Activated T-helper 9 cell treated with anti-CD3 and anti-CD28 coated beads, Interleukin-2, amount 50 U/mL, for 16 hours (primary cell): Measurements from ENCODE around the gene ZFP92.
"Not testable (repeated sequence)": the region's sequence is repeated elsewhere in the genome, so short reads cannot be mapped to it uniquely, and the experiment has no call there.

Experiments
- DNase-seq: peaks from one replicate; pipeline ENCODE4 v3.0.0-alpha.2; 2020; ENCODE audit warnings: low read depth

Gene ZFP92

GRCh38 chrX:153387345-153387744 is 23.9 kb upstream of the ZFP92 start:
- DNase-seq, result no peak

DNA sequence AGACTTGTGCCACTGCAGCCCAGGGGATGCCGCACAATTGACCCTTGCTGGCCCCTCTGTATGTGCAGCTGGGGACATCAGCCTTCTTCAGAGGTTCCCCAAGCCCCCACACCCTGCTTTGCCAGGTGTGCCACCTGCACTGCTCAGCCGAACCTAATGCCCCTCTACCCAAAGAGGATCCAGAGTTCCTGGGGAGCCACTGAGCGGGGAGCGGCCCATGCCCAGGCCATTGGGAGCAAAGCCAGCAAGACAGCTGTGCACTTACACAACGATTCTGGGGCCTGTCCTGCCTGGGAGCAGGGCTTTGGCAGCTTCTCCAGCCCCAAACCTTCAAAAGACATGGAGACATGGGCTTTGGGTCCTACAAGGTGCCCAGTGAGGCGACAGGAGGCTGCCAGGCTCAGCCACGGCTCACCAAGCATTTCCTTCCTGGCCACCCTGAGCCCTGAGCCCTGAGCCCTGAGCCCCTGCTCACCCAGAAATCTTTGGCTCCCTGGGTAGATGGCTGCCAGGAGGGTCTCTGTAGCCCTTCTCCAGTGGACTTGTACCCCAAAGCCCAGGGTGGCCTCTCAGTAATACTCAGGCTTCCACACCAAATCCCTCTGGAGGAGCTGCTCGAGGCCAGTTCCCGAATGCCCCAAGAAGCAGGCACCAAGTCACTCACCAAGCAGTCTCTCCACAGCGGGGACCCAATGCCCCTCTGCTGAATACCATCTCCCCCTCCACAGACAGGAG is 23.1 kb upstream of the ZFP92 start:
- DNase-seq, result no peak

GRCh38 chrX:153388722-153389459 is 22.4 kb upstream of the ZFP92 start:
- DNase-seq, result no peak

DNA sequence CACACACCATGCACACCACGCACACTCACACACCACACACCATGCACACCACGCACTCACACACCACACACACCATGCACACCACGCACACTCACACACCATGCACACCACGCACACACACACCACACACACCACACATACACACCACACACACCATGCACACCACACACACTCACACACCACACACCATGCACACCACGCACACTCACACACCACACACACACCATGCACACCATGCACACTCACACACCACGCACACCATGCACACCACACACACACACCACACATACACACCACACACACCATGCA is 21.9 kb upstream of the ZFP92 start:
- DNase-seq, result not testable (repeated sequence)

GRCh38 chrX:153392642-153393321 is 18.5 kb upstream of the ZFP92 start:
- no peak for DNase-seq

DNA sequence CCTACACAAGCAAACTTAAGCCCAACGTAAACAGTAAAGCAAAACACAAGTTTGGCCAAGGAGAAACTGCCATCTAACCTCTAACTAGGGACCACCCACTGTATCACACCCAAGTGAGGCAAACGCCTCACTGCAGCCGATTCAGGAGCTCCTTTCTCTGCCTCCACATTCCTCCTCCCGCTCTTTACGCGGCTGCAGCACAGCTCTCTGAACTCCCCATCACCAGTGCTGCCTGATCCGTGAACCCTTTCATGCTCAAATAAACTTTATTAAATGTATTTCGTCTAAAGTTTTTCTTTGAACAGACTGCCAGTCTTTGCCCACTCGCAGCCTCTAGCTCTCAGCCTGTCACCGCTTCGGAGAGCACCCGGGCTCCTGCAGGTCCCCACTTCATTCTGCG is 16.7 kb upstream of the ZFP92 start:
- DNase-seq, result no peak

DNA sequence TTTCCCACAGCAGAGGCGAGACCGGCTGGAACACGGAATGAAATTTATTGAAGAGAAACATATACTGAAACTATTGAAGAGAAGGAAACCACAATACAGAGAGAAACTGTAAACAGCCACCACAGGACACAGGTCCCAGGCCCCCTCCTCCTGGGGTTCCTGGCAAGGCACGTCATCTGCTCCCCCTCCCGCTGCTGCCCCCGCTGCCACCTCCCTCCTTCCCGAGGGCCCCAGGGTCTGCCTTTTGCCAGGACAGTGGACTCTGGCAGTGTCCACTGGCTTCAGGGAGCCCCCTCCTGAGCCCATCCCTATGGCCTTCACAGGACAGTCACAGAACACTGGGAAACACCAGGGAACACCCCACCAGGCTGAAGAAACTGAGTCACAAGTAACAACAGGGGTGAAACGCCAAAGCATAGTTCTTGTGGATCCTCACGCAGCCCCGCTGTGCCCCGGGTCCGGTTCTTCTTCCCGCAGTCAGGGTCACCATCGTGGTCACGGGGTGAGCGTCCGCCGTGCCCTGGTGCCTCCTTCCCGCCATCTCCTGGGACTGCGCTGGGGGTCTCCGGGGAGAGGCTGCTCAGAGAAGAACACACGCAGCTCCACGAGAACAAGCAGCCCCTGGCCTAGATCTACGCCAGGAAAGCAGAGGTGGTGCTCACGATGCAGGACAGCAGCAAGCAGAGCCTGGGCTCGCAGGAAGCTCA is 15.5 kb upstream of the ZFP92 start:
- DNase-seq, result no peak

GRCh38 chrX:153396320-153397195 is 14.7 kb upstream of the ZFP92 start:
- DNase-seq, result no peak

DNA sequence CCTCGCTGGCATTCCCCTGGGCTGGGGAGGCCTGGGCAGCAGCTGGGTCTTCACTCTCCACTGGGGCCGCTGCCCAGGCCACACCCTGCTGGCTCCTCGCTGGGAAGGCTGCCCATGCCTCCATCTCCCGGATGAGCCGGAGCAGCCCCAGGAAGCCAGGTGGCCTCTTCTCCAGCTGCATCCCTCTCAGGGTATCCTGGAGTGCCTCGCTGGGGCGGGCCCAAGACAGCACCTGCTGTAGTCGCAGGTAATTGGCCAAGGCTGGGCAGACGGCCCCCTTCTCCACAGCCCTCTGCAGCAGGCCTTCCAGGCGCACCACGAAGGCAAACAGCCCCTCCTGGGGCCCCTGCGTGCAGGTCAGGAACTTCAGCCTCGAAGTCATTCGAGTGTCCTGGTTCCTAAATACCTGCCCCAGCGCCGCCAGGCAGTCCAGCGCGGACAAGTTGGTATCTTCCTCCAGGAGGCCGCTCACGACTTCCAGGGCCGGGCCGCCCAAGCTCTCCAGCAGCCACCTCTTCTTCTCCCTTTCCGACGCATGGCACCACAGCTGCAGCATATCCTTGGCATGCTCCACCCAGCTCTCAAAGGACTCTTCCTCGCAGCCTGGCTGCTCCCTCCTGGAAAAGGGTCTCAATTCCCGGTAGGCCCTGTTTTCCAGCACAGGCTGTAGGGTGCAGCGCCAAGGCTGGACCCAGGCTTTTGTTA is 13.9 kb upstream of the ZFP92 start:
- no peak for DNase-seq

DNA sequence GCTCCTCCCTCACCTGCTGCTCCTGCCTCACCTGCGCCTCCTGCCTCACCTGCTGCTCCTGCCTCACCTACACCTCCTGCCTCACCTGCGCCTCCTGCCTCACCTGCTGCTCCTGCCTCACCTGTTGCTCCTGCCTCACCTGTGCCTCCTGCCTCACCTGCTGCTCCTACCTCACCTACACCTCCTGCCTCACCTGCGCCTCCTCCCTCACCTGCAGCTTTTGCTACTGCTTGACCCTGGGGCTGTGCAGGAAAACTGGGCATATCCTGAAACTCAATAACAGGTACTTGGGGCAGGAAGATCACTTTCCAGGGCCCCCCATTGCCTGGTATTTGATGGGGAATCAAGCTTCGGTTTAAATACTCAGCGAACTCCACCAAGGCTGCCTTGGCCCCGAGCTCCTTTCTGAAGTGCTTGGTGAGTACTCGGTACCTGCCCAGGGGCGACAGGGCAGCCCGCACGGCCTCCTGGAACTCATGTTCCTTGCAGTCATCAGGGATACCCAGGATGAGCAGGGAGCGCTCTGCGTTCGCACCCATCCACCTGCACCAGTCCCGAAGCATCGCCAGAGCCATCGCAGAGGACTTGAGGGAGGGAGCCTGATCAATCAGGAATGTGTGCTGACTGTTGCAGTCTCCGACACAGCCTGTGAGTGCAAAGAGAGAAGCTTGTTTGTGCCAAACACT is 12.9 kb upstream of the ZFP92 start:
- DNase-seq, result no peak

DNA sequence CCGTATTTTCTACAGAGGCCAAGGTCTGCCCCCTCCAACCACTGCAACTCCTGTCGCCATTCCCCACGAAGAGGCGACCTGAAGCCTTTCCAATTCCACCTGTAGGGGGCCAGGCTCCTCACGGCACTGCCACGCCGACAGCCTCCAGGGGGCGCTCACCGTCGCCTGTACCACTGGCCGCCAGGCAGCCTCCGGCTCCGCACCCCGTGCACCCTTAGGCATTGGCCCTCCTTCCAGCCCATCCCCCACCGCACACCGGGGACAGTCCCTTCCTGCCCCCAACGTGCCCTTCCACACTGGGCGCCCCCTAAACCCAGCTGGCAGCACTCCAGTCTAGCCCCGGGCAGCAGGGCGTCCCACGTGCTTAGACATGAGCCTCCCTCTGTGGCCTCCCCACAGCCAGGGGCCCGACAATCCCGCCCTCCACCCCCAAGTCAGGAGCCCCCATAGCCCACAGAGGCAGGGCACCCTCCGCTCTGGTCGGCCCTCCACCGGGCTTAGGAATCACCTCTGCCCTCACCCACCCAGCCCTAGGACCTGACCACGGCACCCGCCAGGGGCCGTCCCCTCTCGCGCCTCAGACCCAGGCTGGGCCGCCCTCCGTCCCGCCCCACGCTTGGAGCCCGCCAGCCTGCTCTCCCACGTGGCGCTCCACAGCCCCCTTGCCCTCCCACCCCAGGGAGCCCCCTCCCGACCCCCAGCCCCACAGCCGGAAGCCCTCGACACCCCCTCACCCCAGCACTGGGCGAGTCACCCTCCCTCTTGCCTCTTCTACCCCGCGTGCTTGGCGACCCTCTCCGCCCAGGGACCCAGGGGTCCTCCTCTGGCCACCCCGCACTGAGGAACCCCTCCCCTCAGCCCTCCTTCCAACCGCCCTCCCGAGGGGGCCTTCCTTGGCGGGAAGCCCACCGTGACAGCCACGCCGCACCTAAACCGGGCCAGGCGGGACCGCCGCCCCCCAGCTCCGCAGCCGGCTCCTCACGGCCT is 10.8 kb upstream of the ZFP92 start:
- peak; percentile 37 for DNase-seq

GRCh38 chrX:153401133-153401764 is 10.0 kb upstream of the ZFP92 start, which contains the start of gene PNMA6E:
TSS of gene PNMA6E (minus strand) at chrX:153401350. CDS start at chrX:153398849, 2,501 bp downstream.
- DNase-seq, result no peak

DNA sequence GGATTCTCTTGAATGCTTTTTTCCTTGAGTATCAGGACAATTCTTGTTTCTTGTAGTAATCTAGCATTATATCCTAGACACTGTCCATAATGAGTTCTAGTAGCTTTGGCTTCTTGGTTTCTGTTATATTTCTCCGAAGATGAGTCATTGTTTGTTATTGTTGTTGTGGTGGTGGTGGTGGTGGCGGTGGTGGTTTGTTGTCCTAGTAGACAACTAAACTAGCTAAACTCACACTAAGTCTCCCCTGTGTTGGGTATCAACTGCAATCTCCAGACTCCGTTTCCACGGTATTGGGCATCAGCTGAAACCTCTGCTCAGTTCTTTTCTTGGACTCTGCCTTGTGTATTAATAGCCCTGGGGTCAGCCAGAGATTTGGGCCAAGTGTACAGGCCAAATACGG is 6.9 kb upstream of the ZFP92 start:
- not testable (repeated sequence) for DNase-seq

- DNase-seq, result no peak
Observed at GRCh38 chrX:153405426-153405825, 5.8 kb upstream of the ZFP92 start.

DNA sequence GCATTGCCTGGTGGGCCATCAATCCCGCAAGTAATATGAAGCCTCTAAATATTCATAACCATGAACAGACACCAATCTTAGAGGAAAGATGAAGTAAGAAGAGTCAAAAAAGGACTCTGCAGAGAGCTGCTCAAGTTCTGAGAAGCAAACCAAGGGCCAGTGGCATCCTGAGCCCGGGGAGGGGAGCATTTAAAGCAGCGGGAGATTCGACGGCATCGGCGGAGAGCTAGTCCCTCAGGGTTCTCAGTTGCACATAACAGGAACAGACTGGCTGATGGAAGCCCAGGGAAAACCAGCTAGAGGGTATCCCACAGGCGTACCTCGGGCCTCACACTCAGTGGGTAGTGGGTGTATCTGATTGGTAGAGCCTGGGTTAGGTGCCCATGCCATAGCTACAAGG is 5.3 kb upstream of the ZFP92 start:
- DNase-seq, result no peak

DNA sequence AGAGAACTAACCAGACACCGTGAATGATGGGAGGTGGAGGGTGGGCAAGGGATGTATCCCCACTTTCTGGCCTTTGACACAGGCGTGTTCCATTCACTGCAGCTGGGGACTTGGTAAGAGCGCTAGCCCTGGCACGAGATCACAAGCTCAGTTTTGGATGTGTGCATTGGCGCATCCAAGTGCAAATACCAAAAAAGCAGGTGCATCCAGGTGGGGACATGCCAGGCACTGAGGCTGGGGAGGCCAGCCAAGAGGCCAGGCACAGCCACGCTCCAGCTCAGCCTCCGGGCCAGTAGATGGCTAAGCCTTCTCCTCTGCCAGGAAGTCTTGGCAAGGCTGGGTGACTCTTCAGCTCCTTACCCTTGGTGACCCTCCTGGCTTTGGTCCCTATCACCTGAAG is 4.4 kb upstream of the ZFP92 start:
- no peak for DNase-seq

DNA sequence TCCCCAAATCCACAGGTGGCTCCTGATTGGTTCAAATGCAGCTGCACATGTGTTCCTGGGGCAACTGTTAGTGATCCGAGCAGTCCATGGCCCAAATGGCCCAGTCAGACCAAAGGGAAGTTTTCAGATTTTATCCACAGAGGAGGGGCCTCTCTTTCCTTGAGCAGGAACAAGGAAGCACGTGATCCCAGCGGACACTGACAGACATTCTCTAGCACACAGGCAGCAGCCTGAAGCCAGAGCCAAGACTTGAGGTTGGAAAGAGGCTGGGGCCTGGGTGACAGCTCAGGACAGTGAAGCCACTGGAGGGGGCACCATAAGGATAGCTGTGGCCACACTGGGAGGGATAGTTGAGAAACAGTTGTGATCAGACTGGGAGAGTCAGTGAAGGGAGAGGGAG is 3.5 kb upstream of the ZFP92 start:
- no peak for DNase-seq

DNA sequence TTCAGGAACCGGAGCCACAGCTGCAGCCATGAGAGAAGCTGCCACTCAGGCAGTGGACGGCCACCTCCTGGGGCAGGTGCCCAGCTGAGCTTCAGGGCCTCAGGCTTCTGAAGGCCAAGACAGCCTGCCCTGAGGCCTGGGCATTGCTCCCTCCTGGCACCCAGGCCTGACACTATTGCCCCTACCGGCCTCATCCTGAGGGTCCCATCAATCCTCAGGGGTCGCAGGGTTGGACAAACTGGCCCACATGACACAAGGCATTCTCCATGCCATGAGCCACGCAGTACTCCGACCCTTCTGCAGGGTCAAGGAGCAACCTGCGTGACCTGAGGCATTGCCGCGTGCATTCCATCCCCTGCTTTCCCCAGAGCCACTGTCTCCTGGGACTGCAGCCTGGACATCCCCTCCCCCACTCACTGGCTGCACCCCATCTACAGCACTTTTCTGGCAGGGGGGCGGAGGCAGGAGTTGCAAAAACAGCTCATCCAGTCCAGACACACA is 3.0 kb upstream of the ZFP92 start:
- no peak for DNase-seq
